Pulmonary artery endothelial cell (primary cell): ENCODE results near the gene LCMT1. TPM values are rescaled to one million over a fixed set of nuclear protein-coding genes. Genes with fewer than 3 reads are reported as not detected.

Experiments used
- DNase-seq: peaks from one replicate; pipeline ENCODE4 v3.0.0-alpha.2; 2011; ENCODE audit warnings: low read depth, low spot score
- total RNA-seq: library from RNA; depleted of rRNA; stranded (reverse); fragments of >200 nt; gene quantifications from 2 replicates; pipeline ENCODE4 v1.2.3, GENCODE V29; 2014

The LCMT1 gene
- total RNA-seq, 1 donor from 2014 or later = 26.6 TPM

- no peak for DNase-seq
Observed at GRCh38 chr16:25192096-25192495, 80.6 kb downstream of the LCMT1 start.

DNA sequence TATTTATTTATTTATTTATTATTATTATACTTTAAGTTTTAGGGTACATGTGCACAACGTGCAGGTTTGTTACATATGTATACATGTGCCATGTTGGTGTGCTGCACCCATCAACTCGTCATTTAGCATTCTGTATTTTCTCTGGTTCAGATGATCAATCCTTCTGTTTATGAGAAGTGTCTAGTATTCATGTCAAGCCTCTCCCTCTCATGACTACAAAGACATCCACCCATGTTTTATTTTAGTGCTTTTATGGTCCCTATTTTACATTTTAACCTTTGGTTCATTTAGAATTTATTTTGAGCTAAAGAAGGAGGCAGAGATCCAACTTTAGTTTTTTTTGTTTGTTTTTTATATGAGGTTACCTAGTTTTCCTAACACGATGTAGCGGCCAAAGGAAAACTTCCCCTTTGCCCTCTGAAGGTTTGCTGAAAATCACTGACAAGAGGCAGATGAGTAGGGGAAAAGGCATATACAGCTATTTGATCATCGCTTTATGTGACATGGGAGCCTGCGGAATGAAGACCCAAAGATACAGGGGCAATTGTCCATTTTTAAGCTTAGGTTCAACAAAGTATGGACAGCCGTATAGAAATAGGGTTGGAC is 82.8 kb downstream of the LCMT1 start:
- no peak for DNase-seq

- no peak for DNase-seq
Observed at GRCh38 chr16:25198021-25198420, 86.5 kb downstream of the LCMT1 start.

GRCh38 chr16:25199457-25199856 is 87.9 kb downstream of the LCMT1 start:
- no peak for DNase-seq

DNA sequence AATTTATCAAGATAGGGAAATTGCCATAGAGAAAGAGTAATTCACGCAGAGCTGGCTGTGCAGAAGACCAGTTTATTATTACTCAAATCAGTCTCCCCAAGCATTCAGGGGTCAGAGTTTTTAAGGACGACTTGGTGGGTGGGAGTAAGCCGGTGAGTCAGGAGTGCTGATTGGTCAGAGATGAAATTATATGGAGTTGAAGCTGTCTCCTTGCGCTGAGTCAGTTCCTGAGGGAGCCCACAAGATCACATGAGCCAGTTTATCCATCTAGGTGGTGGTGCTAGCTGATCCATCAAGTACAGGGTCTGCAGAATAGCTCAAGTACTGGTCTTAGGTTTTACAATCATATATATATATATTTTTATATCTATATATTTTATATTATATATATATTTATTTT is 99.2 kb downstream of the LCMT1 start:
- DNase-seq = no peak

DNA sequence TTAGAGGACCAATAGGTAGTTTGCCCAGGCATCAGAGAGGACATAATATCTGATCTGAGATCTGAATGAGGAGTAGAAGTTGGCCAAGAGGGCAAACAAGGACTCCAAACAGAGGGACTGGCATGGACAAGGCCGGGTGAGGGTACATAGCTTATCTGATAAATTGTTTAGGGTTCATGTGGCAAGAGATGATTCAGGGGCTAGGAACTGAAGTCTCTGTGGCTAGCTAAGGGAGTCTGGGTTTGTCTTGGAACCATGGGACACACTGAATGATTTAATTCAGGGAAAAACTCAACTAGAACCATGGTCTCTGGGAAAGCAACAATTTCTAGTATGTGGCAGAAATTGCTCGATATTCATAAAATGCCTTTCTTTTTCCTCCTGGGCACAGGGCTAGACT is 101.1 kb downstream of the LCMT1 start:
- no peak for DNase-seq

- DNase-seq = no peak
Observed at GRCh38 chr16:25213709-25214397, 102.3 kb downstream of the LCMT1 start.

DNA sequence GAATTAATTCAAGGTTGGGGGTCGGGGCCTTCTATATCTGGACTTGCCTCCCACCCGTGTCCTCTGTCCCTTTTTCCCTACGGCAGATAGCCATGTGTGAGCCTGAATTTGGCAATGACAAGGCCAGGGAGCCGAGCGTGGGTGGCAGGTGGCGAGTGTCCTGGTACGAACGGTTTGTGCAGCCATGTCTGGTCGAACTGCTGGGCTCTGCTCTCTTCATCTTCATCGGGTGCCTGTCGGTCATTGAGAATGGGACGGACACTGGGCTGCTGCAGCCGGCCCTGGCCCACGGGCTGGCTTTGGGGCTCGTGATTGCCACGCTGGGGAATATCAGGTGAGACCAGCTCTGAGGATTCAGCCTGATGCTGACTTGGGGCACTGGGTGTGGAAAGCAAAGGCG is 105.6 kb downstream of the LCMT1 start:
- DNase-seq = no peak

DNA sequence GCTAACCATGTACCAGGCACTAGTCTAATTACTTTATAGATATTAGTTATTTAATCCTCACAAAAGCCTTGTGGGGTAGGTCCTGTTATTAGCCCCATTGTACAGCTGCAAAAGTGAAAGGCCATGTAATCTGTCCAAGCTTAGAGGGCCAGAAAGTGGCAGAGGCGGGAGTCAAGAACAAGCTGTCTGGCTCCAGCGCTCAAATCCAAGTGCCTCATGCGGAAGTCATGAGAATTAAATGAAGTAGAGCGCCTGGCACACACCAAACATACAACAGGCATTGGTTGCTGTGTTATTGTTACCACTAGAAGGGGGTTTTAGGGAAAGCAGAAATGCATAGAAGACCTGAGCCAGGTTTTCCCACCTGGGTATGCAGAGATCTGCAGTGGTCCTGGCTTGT is 106.4 kb downstream of the LCMT1 start:
- no peak for DNase-seq

GRCh38 chr16:25219070-25219737 is 107.7 kb downstream of the LCMT1 start:
- DNase-seq = no peak

DNA sequence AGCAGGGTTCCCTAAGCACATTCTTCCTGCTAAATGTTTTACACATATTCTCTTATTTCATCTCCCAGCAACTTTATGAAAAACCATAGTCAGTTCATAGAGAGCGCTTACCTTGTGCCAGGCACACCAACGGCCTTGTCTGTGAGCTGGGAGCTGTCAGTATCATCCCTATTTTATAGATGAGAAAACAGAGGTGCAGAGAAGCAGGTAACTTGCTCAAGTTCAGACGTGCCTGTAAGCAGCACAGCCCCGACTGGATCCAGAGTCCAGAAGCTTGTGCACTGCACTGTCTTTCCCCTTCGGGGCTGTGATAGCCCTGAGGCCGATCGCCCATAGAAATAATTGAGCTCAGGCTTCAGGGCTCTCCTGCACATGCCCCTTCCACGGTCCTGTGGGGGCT is 111.4 kb downstream of the LCMT1 start:
- DNase-seq = no peak

DNA sequence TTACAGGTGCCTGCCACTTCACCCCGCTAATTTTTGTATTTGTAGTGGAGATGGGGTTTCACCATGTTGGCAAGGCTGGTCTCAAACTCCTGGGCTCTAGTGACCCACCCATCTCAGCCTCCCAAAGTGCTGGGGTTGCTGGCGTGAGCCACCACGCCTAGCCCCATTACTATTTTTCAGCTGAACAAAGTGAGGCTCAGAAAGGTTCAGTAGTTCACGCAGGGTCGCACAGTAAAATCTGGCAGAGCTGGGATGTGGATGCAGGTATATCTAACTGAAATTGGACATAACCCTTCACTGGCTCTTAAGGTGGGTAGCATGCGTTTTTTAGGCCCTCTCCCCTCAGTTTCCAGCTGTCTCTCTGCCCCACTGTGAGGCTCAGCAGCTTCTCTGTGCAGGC is 112.4 kb downstream of the LCMT1 start:
- no peak for DNase-seq

DNA sequence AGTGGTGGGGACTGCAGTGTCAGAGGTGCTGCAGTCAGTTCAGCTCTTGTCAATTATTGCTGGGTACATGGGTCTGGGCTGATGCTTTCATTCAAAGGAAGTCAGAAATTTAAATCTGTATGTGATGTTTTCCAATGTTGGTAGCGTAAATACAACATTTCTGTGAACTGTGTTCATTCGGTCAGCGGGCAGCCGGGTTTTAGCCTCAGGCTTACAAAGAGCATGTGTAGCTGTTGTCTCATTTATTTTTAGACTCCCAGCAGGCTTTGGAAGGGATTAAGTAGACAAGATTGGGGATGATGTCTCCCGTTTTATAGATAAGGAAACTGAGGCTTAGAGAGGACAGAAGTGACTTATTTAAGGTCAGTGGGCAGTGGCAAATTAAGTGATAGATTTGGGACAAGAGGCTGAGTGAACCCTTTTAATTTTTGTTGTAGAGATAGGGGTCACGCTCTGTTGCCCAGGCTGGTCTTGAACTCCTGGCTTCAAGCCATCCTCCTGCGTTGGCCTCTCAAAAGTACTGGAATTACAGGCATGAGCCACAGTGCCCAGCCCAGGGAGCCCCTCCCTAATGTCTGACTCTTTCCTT is 113.3 kb downstream of the LCMT1 start:
- DNase-seq = no peak

Other genes with a start within 250 kb of the LCMT1 start
- 27.5 and 34.9 TPM in 2 replicates for gene ARHGAP17, start 96.4 kb upstream of the LCMT1 start, total RNA-seq
- not detected in 2 replicates for gene AQP8, start 105.2 kb downstream of the LCMT1 start, total RNA-seq
- gene ZKSCAN2, start 146.1 kb downstream of the LCMT1 start, total RNA-seq = 2.6 and 4.2 TPM in 2 replicates